ENCODE results near the gene ARL17B.
A peak's percentile ranks its signal among the peaks of the same experiment; 100 is the strongest.
"Not testable (repeated sequence)": the region's sequence is repeated elsewhere in the genome, so short reads cannot be mapped to it uniquely, and the experiment has no call there.

Gene ARL17B

GRCh38 chr17:46253722-46254121 lies 107.8 kb downstream of the ARL17B start:
- not testable (repeated sequence) for H3K4me3 ChIP-seq (ENCODE audit: control insufficient read depth, low read depth, low read length)
- peak; percentile 57 for TF ChIP-seq CTCF (conservative IDR thresholded peaks at IDR 0.05; ENCODE audit: control insufficient read depth, insufficient read depth, low read depth, low read length)
- DNase-seq (ENCODE audit: low read depth), result peak; percentile 48

- H3K4me3 ChIP-seq (ENCODE audit: control insufficient read depth, low read depth, low read length); DNase-seq (ENCODE audit: low read depth): not testable (repeated sequence)
Observed at GRCh38 chr17:46252804-46253203, 108.8 kb downstream of the ARL17B start.

GRCh38 chr17:46249153-46249552 lies 112.4 kb downstream of the ARL17B start:
- not testable (repeated sequence) for DNase-seq (ENCODE audit: low read depth); H3K4me3 ChIP-seq (ENCODE audit: control insufficient read depth, low read depth, low read length)

- not testable (repeated sequence) for DNase-seq (ENCODE audit: low read depth); H3K4me3 ChIP-seq (ENCODE audit: control insufficient read depth, low read depth, low read length)
Observed at GRCh38 chr17:46244949-46245768, 116.4 kb downstream of the ARL17B start.

- H3K4me3 ChIP-seq (ENCODE audit: control insufficient read depth, low read depth, low read length); DNase-seq (ENCODE audit: low read depth): not testable (repeated sequence)
Observed at GRCh38 chr17:46244339-46244913, 117.1 kb downstream of the ARL17B start.

GRCh38 chr17:46243928-46244327 lies 117.6 kb downstream of the ARL17B start:
- not testable (repeated sequence) for H3K4me3 ChIP-seq (ENCODE audit: control insufficient read depth, low read depth, low read length); DNase-seq (ENCODE audit: low read depth)

GRCh38 chr17:46243505-46243904 lies 118.1 kb downstream of the ARL17B start:
- DNase-seq (ENCODE audit: low read depth); H3K4me3 ChIP-seq (ENCODE audit: control insufficient read depth, low read depth, low read length): not testable (repeated sequence)

- not testable (repeated sequence) for H3K4me3 ChIP-seq (ENCODE audit: control insufficient read depth, low read depth, low read length); DNase-seq (ENCODE audit: low read depth)
Observed at GRCh38 chr17:46231359-46231758, 130.2 kb downstream of the ARL17B start.

- peak overlapping the region; percentile 46 for H3K4me3 ChIP-seq (ENCODE audit: control insufficient read depth, low read depth, low read length)
- DNase-seq (ENCODE audit: low read depth), result peak; percentile 73
Observed at GRCh38 chr17:46225274-46225794, 136.2 kb downstream of the ARL17B start.

- H3K4me3 ChIP-seq (ENCODE audit: control insufficient read depth, low read depth, low read length), result peak overlapping the region; percentile 46
- DNase-seq (ENCODE audit: low read depth), result not testable (repeated sequence)
Observed at GRCh38 chr17:46224864-46225263, 136.7 kb downstream of the ARL17B start.
